MM.1S (cell line): Measurements from ENCODE around the gene FGD2.

Source experiments
- DNase-seq: peaks from one replicate; pipeline ENCODE4 v3.0.0-alpha.2; 2015
- H2AFZ ChIP-seq: fragments of 300-600 bp; sonication (generic); 2 replicates; pipeline ENCODE4 v1.6.0; 2016; ENCODE audit warnings: antibody characterized with exemption, low read length
- H3F3A ChIP-seq: fragments of 300-600 bp; sonication (generic); 2 replicates; pipeline ENCODE4 v1.6.1; 2016; ENCODE audit warnings: mild to moderate bottlenecking, antibody characterized with exemption, low read length, moderate library complexity, mixed read lengths; ENCODE audit not compliant: insufficient read depth
- H3K27ac ChIP-seq: fragments of 300-600 bp; sonication (generic); 2 replicates; pipeline ENCODE4 v1.5.1; 2016; ENCODE audit warnings: mild to moderate bottlenecking, low read length
- H3K27me3 ChIP-seq: fragments of 300-600 bp; sonication (generic); replicated peaks from 2 replicates; pipeline ENCODE4 v1.6.0; 2016; ENCODE audit warnings: low read length; ENCODE audit not compliant: insufficient read depth
- H3K36me3 ChIP-seq: fragments of 300-600 bp; sonication (generic); replicated peaks from 2 replicates; pipeline ENCODE4 v1.6.1; 2016; ENCODE audit warnings: mild to moderate bottlenecking, low read length, mixed read lengths; ENCODE audit not compliant: insufficient read depth
- H3K4me1 ChIP-seq: fragments of 300-600 bp; sonication (generic); 2 replicates; pipeline ENCODE4 v1.6.1; 2016; ENCODE audit warnings: low read length, mixed read lengths
- H3K4me2 ChIP-seq: fragments of 300-600 bp; sonication (generic); 2 replicates; pipeline ENCODE4 v1.6.0; 2016; ENCODE audit warnings: low read depth, low read length
- H3K4me3 ChIP-seq: fragments of 300-600 bp; sonication (generic); 2 replicates; pipeline ENCODE4 v1.5.1; 2016; ENCODE audit warnings: low read length, mixed read lengths
- H3K79me2 ChIP-seq: fragments of 300-600 bp; sonication (generic); 2 replicates; pipeline ENCODE4 v1.6.1; 2016; ENCODE audit warnings: mixed run types, low read length, mixed read lengths
- H3K9ac ChIP-seq: fragments of 300-600 bp; sonication (generic); 2 replicates; pipeline ENCODE4 v1.6.1; 2016; ENCODE audit warnings: low read length, mixed read lengths
- H3K9me2 ChIP-seq: fragments of 300-600 bp; sonication (generic); replicated peaks from 2 replicates; pipeline ENCODE4 v1.6.1; 2016; ENCODE audit warnings: mild to moderate bottlenecking, low read length, mixed read lengths; ENCODE audit not compliant: insufficient read depth
- H3K9me3 ChIP-seq: fragments of 300-600 bp; sonication (generic); replicated peaks from 2 replicates; pipeline ENCODE4 v1.6.1; 2016; ENCODE audit warnings: mild to moderate bottlenecking, low read length, mixed read lengths; ENCODE audit not compliant: insufficient read depth
- H4K20me1 ChIP-seq: fragments of 300-600 bp; sonication (generic); 2 replicates; pipeline ENCODE4 v1.6.1; 2016; ENCODE audit warnings: mild to moderate bottlenecking, low read length, moderate library complexity, mixed read lengths; ENCODE audit not compliant: insufficient read depth
- EZH2 ChIP-seq: fragments of 300-600 bp; sonication (generic); optimal IDR thresholded peaks from 2 replicates; pipeline ENCODE3; 2017; ENCODE audit warnings: low read depth, mild to moderate bottlenecking, antibody characterized with exemption, low read length, mixed read lengths
- EZH2phosphoT487 ChIP-seq: fragments of 300-600 bp; sonication (generic); IDR thresholded peaks from 2 replicates; pipeline ENCODE4 v1.6.1; 2018; ENCODE audit warnings: antibody characterized with exemption, low read length
- TF ChIP-seq, protein P1 (sequence below): fragments of 300-600 bp; sonication (generic); IDR thresholded peaks from 2 replicates; pipeline ENCODE4 v1.5.1; 2016; ENCODE audit warnings: antibody characterized with exemption, low read length, mixed read lengths

Gene FGD2

DNA sequence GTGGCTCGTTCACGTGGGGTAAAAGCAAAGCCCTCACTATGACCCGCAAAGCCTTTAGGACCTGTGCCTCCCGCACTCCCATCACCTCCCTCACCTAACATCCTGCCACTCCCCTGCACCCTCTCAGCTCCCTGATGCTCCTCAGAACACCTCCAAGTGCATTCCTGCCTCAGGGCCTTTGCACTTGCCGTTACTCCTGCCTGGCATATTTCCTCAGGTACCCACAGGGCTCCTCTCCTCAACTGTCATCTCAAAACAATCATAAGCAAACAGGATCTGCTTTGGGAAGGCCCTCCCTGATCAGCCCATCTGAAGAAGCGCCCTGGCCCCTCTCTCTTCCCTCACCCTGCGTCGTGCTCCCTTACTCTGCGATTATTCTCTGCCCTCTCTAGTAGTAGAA lies 49.1 kb downstream of the FGD2 start:
- H3K4me2 ChIP-seq = no peak overlapping the region
- H3K4me3 ChIP-seq = no peak overlapping the region
- peaks cover 4% of the 10 kb centered on the region; the same call in 1 of the 2 replicates for H3F3A ChIP-seq
- no peak for TF ChIP-seq EZH2
- TF ChIP-seq, protein P1, sequence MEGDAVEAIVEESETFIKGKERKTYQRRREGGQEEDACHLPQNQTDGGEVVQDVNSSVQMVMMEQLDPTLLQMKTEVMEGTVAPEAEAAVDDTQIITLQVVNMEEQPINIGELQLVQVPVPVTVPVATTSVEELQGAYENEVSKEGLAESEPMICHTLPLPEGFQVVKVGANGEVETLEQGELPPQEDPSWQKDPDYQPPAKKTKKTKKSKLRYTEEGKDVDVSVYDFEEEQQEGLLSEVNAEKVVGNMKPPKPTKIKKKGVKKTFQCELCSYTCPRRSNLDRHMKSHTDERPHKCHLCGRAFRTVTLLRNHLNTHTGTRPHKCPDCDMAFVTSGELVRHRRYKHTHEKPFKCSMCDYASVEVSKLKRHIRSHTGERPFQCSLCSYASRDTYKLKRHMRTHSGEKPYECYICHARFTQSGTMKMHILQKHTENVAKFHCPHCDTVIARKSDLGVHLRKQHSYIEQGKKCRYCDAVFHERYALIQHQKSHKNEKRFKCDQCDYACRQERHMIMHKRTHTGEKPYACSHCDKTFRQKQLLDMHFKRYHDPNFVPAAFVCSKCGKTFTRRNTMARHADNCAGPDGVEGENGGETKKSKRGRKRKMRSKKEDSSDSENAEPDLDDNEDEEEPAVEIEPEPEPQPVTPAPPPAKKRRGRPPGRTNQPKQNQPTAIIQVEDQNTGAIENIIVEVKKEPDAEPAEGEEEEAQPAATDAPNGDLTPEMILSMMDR = no peak
- TF ChIP-seq EZH2phosphoT487 = no peak
- no peak overlapping the region for H2AFZ ChIP-seq
- no peaks in the 10 kb centered on the region for H3K36me3 ChIP-seq
- H4K20me1 ChIP-seq = no peaks in the 10 kb centered on the region
- no peak overlapping the region for H3K9ac ChIP-seq
- peaks cover 25% of the 10 kb centered on the region for H3K4me1 ChIP-seq
- no peaks in the 10 kb centered on the region for H3K9me2 ChIP-seq
- DNase-seq = no peak
- no peak overlapping the region for H3K27ac ChIP-seq
- no peaks in the 10 kb centered on the region for H3K27me3 ChIP-seq
- no peaks in the 10 kb centered on the region for H3K9me3 ChIP-seq
- H3K79me2 ChIP-seq = no peaks in the 10 kb centered on the region

DNA sequence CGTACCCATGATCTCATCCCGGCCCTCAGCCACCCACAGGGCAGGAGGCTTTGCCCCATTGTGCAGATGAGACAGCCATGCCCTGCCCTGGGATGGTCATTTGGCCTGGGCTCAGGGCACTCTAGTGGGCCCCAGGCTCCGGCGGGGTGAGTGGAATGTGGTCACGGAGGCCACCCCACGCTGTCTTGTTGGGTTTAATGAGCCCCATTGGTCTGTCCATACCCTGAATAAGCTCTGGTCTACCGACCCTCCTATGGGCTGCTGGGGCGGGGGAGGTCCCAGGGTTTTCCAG lies 50.6 kb downstream of the FGD2 start:
- Histone ChIP-seq H3K4me2 (no peak overlapping the region), H3K9me3 (no peaks in the 10 kb centered on the region), H3K27me3 (no peaks in the 10 kb centered on the region), H3F3A (peaks cover 10% of the 10 kb centered on the region), H3K4me1 (peaks cover 16% of the 10 kb centered on the region), H3K27ac (no peak overlapping the region), H3K9ac (no peak overlapping the region), H3K9me2 (no peaks in the 10 kb centered on the region), H4K20me1 (no peaks in the 10 kb centered on the region), H2AFZ (no peak overlapping the region), H3K79me2 (no peaks in the 10 kb centered on the region), H3K36me3 (no peaks in the 10 kb centered on the region), H3K4me3 (no peak overlapping the region)
- TF ChIP-seq EZH2phosphoT487 = no peak
- TF ChIP-seq, protein P1 = no peak
- no peak for TF ChIP-seq EZH2
- no peak for DNase-seq

DNA sequence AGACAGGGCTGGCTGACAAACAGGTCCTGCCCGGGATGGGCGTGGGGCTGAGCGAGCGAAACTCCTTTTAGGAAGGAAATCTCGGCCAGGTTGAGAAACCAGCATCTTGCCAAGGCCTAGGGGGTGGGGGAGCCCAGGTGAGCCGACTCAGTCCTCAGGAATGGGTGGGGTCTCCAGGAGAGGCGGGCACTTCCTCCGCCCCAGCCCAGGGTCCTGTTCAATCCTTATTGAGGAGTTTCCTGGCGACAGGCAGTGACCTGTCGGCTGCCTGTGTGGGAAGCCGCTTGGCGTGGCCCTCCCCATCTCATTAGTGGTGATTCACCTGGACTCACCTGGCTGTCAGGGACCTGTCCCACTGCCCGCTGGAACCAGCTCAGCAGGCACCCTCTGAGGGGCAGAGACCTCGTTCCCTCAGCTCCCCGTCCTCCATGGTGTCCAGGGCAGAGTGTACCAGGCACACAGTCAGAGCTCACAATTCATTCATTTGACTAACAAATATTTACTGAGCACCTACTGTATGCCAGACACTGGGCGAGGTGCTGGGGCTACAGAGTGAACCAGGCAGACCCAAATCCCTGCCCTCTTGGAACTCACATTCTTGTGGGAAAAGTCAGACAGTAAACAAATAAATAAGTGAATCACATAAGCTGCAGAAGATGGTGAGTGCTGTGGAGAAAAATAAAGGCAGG lies 51.1 kb downstream of the FGD2 start:
- no peak overlapping the region for H3K4me3 ChIP-seq
- peaks cover 15% of the 10 kb centered on the region for H3F3A ChIP-seq
- no peak overlapping the region for H3K27ac ChIP-seq
- DNase-seq = no peak
- H4K20me1 ChIP-seq = no peaks in the 10 kb centered on the region
- no peak for TF ChIP-seq EZH2phosphoT487
- no peak for TF ChIP-seq EZH2
- TF ChIP-seq, protein P1 = no peak
- peaks cover 15% of the 10 kb centered on the region for H3K4me1 ChIP-seq
- no peak overlapping the region for H3K4me2 ChIP-seq
- no peak overlapping the region for H3K9ac ChIP-seq
- H2AFZ ChIP-seq = no peak overlapping the region
- no peaks in the 10 kb centered on the region for H3K79me2 ChIP-seq
- no peaks in the 10 kb centered on the region for H3K27me3 ChIP-seq
- no peaks in the 10 kb centered on the region for H3K36me3 ChIP-seq
- H3K9me3 ChIP-seq = no peaks in the 10 kb centered on the region
- no peaks in the 10 kb centered on the region for H3K9me2 ChIP-seq
